Liver (tissue), 3 donors: Measurements from ENCODE around the gene PLAC9.

Experiments used
- ATF3 ChIP-seq: IDR thresholded peaks from 2 replicates; pipeline ENCODE4 v1.6.1; 2016; ENCODE audit warnings: antibody characterized with exemption
- CTCF ChIP-seq: fragments of 150-350 bp; IDR thresholded peaks from 2 replicates; pipeline ENCODE4 v1.5.1; 2017; ENCODE audit warnings: improper control_type of control experiment, low read depth, low read length; ENCODE audit not compliant: missing input control
- FOXA1 ChIP-seq: IDR thresholded peaks from 2 replicates; pipeline ENCODE4 v1.6.1; 2016; ENCODE audit warnings: antibody characterized with exemption
- GABPA ChIP-seq, 2 donors: IDR thresholded peaks in 1 of 2; conservative IDR thresholded peaks in 1 of 2; 2 replicates each; pipeline ENCODE4 v1.6.1; 2016; ENCODE audit warnings: antibody characterized with exemption in 2 of 2, mild to moderate bottlenecking in 1 of 2, moderate library complexity in 1 of 2
- HNF4A ChIP-seq, 2 donors: conservative IDR thresholded peaks; 2 replicates each; pipeline ENCODE4 v1.6.1; 2016; ENCODE audit warnings: antibody characterized with exemption in 2 of 2, mild to moderate bottlenecking in 2 of 2
- HNF4G ChIP-seq: IDR thresholded peaks from 2 replicates; pipeline ENCODE4 v1.6.1; 2016; ENCODE audit warnings: antibody characterized with exemption
- REST ChIP-seq: IDR thresholded peaks from 2 replicates; pipeline ENCODE4 v1.6.1; 2016; ENCODE audit warnings: antibody characterized with exemption, mild to moderate bottlenecking
- RXRA ChIP-seq, 2 donors: IDR thresholded peaks; 2 replicates each; pipeline ENCODE4 v1.6.1; 2017 to 2018; ENCODE audit warnings: antibody characterized with exemption in 2 of 2, mild to moderate bottlenecking in 1 of 2
- SP1 ChIP-seq: IDR thresholded peaks from 2 replicates; pipeline ENCODE4 v1.6.1; 2018; ENCODE audit warnings: antibody characterized with exemption, mild to moderate bottlenecking
- TAF1 ChIP-seq: conservative IDR thresholded peaks from 2 replicates; pipeline ENCODE4 v1.6.1; 2016; ENCODE audit warnings: antibody characterized with exemption, mild to moderate bottlenecking
- ZBTB33 ChIP-seq: IDR thresholded peaks from 2 replicates; pipeline ENCODE4 v1.6.1; 2016; ENCODE audit warnings: antibody characterized with exemption
- donor health status: healthy.
- donor health status: healthy.

GRCh38 chr10:80154626-80154977 is 22.1 kb downstream of the PLAC9 start:
- TF ChIP-seq HNF4G (no peak), TAF1 (no peak), ZBTB33 (no peak), GABPA (IDR thresholded peaks at IDR 0.05 in 1 of 2, conservative IDR thresholded peaks at IDR 0.05 in 1 of 2) (no peak), CTCF (no peak), SP1 (no peak), REST (no peak), RXRA (IDR thresholded peaks at IDR 0.05) (no peak), ATF3 (no peak), HNF4A (conservative IDR thresholded peaks at IDR 0.05) (no peak), FOXA1 (no peak)
